Stimulated activated CD8-positive, alpha-beta memory T cell treated with anti-CD3 and anti-CD28 coated beads, Interleukin-7, amount 100 ng/mL, for 4 hours (primary cell): ENCODE data around the gene KRTAP10-3.
"Not testable (repeated sequence)": the region's sequence is repeated elsewhere in the genome, so short reads cannot be mapped to it uniquely, and the experiment has no call there.

ENCODE experiments used
- DNase-seq, 2 donors: peaks; one replicate each; pipeline ENCODE4 v3.0.0-alpha.2; 2020; ENCODE audit warnings: low read depth in 2 of 2

KRTAP10-3 gene

GRCh38 chr21:44590311-44590721 lies 31.7 kb upstream of the KRTAP10-3 start:
- no peak for DNase-seq

GRCh38 chr21:44589586-44590305 lies 31.2 kb upstream of the KRTAP10-3 start:
- DNase-seq: no peak

GRCh38 chr21:44589094-44589493 lies 30.5 kb upstream of the KRTAP10-3 start:
- DNase-seq: no peak

GRCh38 chr21:44585892-44586291 lies 27.3 kb upstream of the KRTAP10-3 start:
- no peak for DNase-seq

- peak in 1 of 2 donors; percentile 5 for DNase-seq
Observed at GRCh38 chr21:44583800-44584147, 25.2 kb upstream of the KRTAP10-3 start.

- no peak for DNase-seq
Observed at GRCh38 chr21:44583089-44583799, 24.6 kb upstream of the KRTAP10-3 start.

GRCh38 chr21:44582055-44582454 lies 23.5 kb upstream of the KRTAP10-3 start:
- no peak for DNase-seq

GRCh38 chr21:44581158-44581557 lies 22.6 kb upstream of the KRTAP10-3 start:
- DNase-seq: no peak

- not testable (repeated sequence) for DNase-seq
Observed at GRCh38 chr21:44580231-44580821, 21.7 kb upstream of the KRTAP10-3 start, which contains the start of gene KRTAP10-5. KRTAP10-5 (minus strand) TSS chr21:44580604; CDS start chr21:44580578, 26 bp downstream.

- DNase-seq: no peak
Observed at GRCh38 chr21:44579833-44580144, 21.2 kb upstream of the KRTAP10-3 start.

GRCh38 chr21:44579056-44579832 lies 20.6 kb upstream of the KRTAP10-3 start:
- DNase-seq: no peak

GRCh38 chr21:44578371-44579055 lies 19.9 kb upstream of the KRTAP10-3 start:
- DNase-seq: no peak

GRCh38 chr21:44576025-44576420 lies 17.4 kb upstream of the KRTAP10-3 start:
- DNase-seq: no peak

GRCh38 chr21:44575307-44576024 lies 16.9 kb upstream of the KRTAP10-3 start:
- no peak for DNase-seq

GRCh38 chr21:44574457-44575306 lies 16.1 kb upstream of the KRTAP10-3 start:
- no peak for DNase-seq

GRCh38 chr21:44573630-44574456 lies 15.2 kb upstream of the KRTAP10-3 start, which contains the start of gene KRTAP10-4:
KRTAP10-4 (plus strand) TSS chr21:44573729; CDS start chr21:44573759, 30 bp downstream.
- DNase-seq: not testable (repeated sequence)

GRCh38 chr21:44572959-44573583 lies 14.5 kb upstream of the KRTAP10-3 start:
- no peak for DNase-seq
